Measurements from ENCODE around the gene PNPLA7.
"Not testable (repeated sequence)": the region's sequence is repeated elsewhere in the genome, so short reads cannot be mapped to it uniquely, and the experiment has no call there.

Gene PNPLA7

DNA sequence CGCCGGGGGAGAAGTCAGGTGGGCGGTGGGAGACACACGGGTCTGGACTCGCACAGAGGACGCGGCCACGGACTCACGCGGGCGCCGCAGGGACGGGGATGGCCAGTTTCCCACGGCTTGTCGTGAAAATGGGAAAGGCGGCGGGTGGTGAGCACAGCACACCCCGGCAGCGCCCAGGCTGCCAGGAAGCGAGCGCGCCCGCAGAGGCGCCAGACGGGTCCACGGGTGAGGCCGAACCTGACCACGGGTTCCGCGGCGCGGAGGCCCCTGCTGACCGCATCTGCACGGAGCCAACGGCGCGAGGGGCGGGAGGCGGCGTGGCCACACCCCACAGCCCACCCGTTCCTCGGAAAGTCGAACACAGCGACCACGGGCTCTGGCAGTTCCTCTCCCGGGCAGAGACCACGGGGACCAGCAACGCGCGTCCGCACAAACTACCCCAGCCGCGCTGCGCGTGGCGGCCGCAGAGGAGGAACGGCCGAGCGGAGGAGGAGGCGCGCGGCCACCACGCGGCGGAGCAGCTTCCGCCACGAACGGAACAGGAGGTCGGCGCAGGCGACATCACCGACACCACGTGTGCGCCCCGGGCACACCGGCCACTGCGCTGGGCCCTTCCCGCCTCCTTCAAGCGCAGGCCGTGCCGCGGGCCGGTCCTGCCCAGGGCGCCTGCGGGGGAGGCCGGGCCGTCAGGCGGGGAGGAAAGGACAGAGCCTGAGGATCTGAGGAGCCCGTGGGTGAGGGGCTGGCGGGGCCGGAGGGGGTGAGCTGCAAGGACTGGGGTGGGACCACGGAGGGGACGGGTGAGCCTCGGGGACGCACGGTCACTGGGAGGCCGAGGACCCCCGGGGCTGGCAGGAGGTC, 132.8 kb downstream of the PNPLA7 start:
- DNase-seq (ENCODE audit: low spot score), result no peak

DNA sequence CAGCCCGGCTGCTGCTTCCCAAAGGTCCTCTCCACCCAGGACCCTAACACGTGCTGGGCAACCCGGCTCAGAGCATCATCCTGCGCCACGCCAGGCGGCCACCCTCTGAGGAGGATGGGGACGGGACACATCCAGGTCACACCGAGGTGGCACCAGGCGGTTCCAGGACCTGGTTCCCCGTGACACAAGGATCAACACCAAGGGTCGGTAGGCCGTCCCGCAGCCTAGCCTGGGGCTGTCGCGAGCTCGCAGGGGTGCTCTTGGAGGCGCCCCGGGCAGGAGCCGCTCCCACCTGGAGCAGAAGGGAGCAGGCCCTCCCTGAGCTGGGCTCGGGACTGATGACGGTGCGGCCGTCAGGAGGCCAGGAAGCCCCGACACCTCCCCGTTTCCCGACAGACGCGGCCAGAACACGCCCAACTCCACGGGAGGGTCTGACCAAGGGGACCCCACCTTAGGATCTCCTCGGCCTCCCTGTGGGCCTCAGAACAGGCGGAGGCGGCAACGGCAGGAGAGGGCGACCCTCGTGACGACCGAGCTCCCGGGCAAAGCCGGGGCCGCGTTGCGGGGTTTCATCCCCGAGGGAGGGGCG, 133.5 kb downstream of the PNPLA7 start:
- no peak for DNase-seq (ENCODE audit: low spot score)

DNA sequence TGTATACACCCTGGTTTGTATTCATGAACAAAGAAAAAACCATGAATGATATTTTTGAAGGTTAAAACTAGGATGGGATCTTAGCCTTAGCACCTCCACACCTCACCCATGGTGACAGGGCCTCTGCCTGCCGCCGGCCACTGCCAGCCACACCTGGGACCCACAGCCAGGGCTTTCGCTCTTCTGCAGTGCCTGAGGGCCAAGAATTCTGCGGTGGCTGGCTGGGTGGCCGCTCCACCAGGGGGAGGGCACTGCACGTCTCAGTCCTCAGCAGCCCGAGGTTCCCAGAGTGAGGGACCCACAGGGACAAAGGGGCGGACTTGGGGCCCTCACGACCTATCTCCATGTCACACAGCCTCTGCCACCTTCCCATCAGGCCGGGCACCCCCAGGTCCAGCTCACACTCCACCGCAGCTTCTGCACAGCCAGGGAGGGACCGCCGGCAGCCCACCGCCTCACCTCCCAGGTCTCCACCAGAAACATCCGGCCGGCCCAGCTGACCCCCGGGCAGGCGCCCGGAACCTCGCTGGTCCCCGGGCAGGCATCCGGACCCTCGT, 134.1 kb downstream of the PNPLA7 start:
- no peak for DNase-seq (ENCODE audit: low spot score)

DNA sequence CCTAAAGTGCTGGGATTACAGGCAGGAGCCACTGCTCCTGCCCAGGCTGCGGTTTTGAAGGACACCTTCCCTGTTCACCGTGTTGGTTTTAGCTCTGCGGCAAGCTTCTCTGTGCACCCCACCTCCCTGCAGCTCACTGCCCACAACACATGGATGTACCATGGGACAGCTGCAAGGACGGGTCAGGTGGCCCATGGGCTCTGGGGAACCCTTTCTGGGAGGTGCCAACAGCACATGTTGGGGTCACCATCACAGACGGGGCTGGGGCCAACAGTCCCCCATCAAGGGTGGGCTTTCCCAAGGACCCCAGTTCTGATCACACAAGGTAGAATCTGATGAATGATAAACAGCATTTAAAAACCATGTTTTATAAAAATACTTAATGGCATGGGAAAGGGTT, 134.8 kb downstream of the PNPLA7 start:
- DNase-seq (ENCODE audit: low spot score), result no peak

DNA sequence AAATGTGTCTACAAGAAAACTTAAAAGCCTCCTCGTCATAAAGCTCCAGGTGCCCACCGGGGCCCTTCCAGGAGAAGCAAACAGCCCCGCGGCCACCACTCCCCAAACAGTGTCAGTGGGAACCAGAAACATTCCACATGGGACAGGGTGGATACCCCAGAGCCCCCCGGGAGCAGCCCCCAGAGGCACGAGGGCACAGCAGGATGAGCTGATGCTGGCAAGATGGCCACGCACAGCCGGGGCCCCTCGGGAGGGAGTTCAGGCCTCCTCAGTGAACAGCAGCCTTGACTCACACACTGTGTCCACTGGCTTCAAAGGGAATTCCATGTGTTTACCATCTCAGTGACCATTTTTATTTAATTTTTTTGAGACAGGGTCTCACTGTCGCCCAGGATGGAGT, 137.8 kb downstream of the PNPLA7 start:
- no peak for DNase-seq (ENCODE audit: low spot score)

DNA sequence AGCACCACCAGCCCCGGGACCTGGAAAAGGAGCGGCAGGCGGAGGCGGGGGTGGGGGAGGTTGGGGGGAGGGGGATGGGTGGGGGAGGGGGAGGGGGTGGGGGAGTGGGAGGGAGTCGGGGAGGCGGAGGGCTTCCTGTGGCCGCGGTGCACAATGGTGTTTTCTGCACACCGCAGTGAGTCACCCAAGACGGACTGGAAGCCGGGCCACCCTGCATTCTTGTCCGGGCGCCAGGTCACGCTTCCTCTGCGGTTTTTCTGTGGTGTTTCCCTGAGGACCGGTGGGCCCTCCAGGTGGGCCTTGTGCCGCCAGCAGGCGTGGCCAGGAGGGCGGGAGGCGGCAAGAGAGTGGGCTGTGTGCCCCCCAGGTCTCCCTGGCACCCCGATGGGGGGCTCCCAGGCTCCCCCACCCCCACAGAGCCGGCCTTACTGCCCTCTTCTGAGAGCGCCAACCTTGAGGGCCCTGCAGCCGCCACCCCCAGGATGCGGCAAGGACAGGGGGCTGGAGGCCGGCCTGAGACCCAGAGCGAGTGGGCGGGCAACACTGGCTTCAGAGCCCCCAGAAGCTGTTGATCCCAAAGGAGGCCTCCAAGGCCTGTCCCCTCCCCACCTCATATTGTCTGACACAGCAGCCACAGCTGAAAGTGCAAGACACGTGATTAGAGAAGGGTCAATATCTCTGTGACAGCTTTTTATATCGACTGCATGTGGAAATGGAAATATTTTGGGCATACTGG, 138.4 kb downstream of the PNPLA7 start:
- DNase-seq (ENCODE audit: low spot score), result no peak

DNA sequence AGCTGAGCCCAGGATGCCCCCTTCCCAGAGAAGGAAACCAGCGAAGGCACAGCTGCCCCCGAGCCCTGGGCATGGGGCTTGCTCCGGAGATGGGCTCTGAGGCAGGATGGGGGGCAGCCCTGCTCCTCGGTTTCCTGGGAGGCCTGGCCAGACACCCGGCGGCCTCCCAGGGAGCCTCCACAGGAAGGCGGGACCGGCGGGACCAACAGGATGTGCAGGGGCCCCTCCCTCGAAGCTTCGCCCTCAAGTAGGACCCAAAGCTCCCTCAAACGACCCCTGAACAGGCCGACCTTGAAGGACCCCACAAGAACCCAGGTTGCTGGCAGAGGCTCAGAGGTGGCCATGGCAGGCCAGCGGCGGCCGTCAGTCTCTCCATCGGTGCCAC, 138.9 kb downstream of the PNPLA7 start:
- no peak for DNase-seq (ENCODE audit: low spot score)

DNA sequence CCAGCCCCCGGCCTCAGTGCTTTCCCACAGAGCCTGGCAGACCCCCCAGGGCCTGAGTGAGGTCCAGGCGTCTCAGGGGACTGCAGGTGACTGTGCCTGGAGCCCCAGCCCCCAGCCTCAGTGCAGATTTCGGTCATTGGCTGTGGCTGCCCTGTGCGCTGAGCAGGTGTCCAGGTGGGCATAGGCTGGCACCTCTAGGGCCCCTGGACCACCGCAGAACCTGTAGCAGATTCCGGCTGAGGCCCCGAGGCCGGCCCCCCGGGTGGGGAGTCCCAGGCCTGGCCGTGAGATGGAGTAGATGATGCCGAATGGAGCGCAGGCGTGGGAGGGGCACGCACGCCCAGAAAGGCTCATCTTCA, 139.3 kb downstream of the PNPLA7 start:
- DNase-seq (ENCODE audit: low spot score), result no peak

DNA sequence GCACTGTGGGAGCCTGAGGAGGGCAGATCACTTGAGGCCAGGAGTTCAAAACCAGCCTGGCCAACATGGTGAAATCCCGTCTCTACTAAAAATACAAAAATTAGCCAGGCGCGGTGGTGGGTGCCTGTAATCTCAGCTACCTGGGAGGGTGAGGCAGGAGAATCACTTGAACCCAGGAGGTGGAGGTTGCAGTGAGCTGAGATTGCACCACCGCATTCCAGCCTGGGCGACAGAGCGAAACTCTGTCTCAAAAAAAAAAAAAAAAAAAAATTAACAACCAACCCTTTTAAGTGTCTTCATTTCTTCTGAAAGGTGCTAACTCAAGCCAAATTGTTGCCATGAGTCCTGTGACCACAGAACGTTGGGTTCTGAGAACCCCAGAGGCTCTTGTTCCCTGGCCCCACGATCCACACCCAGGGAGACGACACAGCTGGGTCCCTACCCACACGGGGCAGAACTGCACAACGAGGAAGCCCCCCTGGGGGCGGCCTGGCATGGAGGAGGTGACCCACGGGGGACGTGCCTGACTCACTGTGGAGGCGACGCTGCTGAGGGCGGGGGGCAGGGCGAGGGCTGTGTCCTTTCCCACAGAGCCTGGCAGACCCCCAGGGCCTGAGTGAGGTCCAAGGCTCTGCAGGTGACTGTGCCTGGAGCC, 139.8 kb downstream of the PNPLA7 start:
- not testable (repeated sequence) for DNase-seq (ENCODE audit: low spot score)

Data from D341Med (cell line).